CD14-positive monocyte (primary cell): ENCODE data around the gene KCNQ1. TPM values are rescaled to one million over a fixed set of nuclear protein-coding genes. Genes with fewer than 3 reads are reported as not detected.

ENCODE experiments used
- DNase-seq, 3 donors: peaks; one replicate each; pipeline ENCODE4 v3.0.0-alpha.2; 2011 to 2022
- H2AFZ ChIP-seq: 2 replicates; pipeline ENCODE4 v1.6.0; 2012; ENCODE audit warnings: mild to moderate bottlenecking, low read depth, low read length, inconsistent platforms; ENCODE audit not compliant: insufficient read depth, poor library complexity, severe bottlenecking
- H3K27ac ChIP-seq, 2 donors: 1 replicate in 1 of 2; 2 replicates in 1 of 2; pipeline ENCODE4 v1.5.1; 2012 to 2013; ENCODE audit warnings: low read length in 2 of 2, control low read depth in 1 of 2, inconsistent platforms in 1 of 2, low read depth in 1 of 2, mild to moderate bottlenecking in 1 of 2
- H3K27me3 ChIP-seq, 2 donors: one replicate each; pipeline versions ENCODE4 v1.6.0 to v1.6.1; 2011 to 2013; ENCODE audit warnings: low read length in 2 of 2; ENCODE audit not compliant: control insufficient read depth in 2 of 2, insufficient read depth in 2 of 2
- H3K36me3 ChIP-seq, 2 donors: replicated peaks in 1 of 2; 1 replicate in 1 of 2; 2 replicates in 1 of 2; pipeline versions ENCODE4 v1.5.1 to v1.6.1; 2012 to 2013; ENCODE audit warnings: low read length in 2 of 2, control low read depth in 1 of 2, inconsistent platforms in 1 of 2, mild to moderate bottlenecking in 1 of 2; ENCODE audit not compliant: insufficient read depth in 2 of 2, control insufficient read depth in 1 of 2
- H3K4me1 ChIP-seq, 2 donors: 1 replicate in 1 of 2; 2 replicates in 1 of 2; pipeline versions ENCODE4 v1.5.1 to v1.6.1; 2012 to 2013; ENCODE audit warnings: low read length in 2 of 2, control low read depth in 1 of 2, inconsistent platforms in 1 of 2, mild to moderate bottlenecking in 1 of 2, moderate library complexity in 1 of 2; ENCODE audit not compliant: insufficient read depth in 2 of 2, control insufficient read depth in 1 of 2
- H3K4me2 ChIP-seq: replicated peaks from 2 replicates; pipeline ENCODE3; 2012; ENCODE audit warnings: low read length, moderate library complexity, mild to moderate bottlenecking; ENCODE audit not compliant: poor library complexity, severe bottlenecking; ENCODE audit errors: extremely low read depth
- H3K4me3 ChIP-seq, 3 experiments: fragments of 200-600 bp in 1 of 3; sonication (generic) in 1 of 3; replicated peaks in 1 of 3; 1 replicate in 2 of 3; 2 replicates in 1 of 3; pipeline ENCODE4 v1.5.1; 2011 to 2013; ENCODE audit warnings: low read length in 3 of 3, mild to moderate bottlenecking in 3 of 3, control low read depth in 2 of 3, low read depth in 2 of 3, inconsistent platforms in 1 of 3, moderate library complexity in 1 of 3
- H3K79me2 ChIP-seq: 2 replicates; pipeline ENCODE4 v1.6.0; 2012; ENCODE audit warnings: mild to moderate bottlenecking, control low read depth, inconsistent platforms, low read length, moderate library complexity; ENCODE audit not compliant: insufficient read depth
- H3K9ac ChIP-seq: 2 replicates; pipeline ENCODE4 v1.6.0; 2017; ENCODE audit warnings: low read length, mild to moderate bottlenecking; ENCODE audit not compliant: insufficient read depth, poor library complexity, severe bottlenecking
- H3K9me3 ChIP-seq, 2 donors: replicated peaks in 1 of 2; 1 replicate in 1 of 2; 2 replicates in 1 of 2; pipeline versions ENCODE4 v1.5.1 to v1.6.1; 2012 to 2013; ENCODE audit warnings: low read length in 2 of 2, control low read depth in 1 of 2; ENCODE audit not compliant: control insufficient read depth in 1 of 2, insufficient read depth in 1 of 2
- H4K20me1 ChIP-seq: 2 replicates; pipeline ENCODE4 v1.6.0; 2012; ENCODE audit warnings: mild to moderate bottlenecking, low read length, control low read depth, moderate library complexity; ENCODE audit not compliant: insufficient read depth
- H3K27ac Mint-ChIP-seq, 7 donors: one replicate each; pipeline ENCODE4 v1.8.0; 2020; ENCODE audit warnings: mild to moderate bottlenecking in 7 of 7, mixed read lengths in 7 of 7, moderate library complexity in 6 of 7, inconsistent platforms in 2 of 7
- H3K27me3 Mint-ChIP-seq, 3 donors: one replicate each; pipeline ENCODE4 v1.8.0; 2021 to 2022; ENCODE audit warnings: low read depth in 3 of 3, mild to moderate bottlenecking in 3 of 3, mixed read lengths in 3 of 3, moderate library complexity in 3 of 3, inconsistent platforms in 1 of 3
- H3K36me3 Mint-ChIP-seq, 2 donors: one replicate each; pipeline ENCODE4 v1.8.0; 2020; ENCODE audit warnings: mixed read lengths in 2 of 2, inconsistent platforms in 1 of 2, mild to moderate bottlenecking in 1 of 2
- H3K4me1 Mint-ChIP-seq: one replicate; pipeline ENCODE4 v1.8.0; 2020; ENCODE audit warnings: mild to moderate bottlenecking, mixed read lengths
- H3K4me3 Mint-ChIP-seq, 2 donors: one replicate each; pipeline ENCODE4 v1.8.0; 2020; ENCODE audit warnings: mild to moderate bottlenecking in 2 of 2, mixed read lengths in 2 of 2, moderate library complexity in 1 of 2
- H3K9me3 Mint-ChIP-seq, 7 donors: one replicate each; pipeline ENCODE4 v1.8.0; 2020 to 2022; ENCODE audit warnings: mixed read lengths in 7 of 7, mild to moderate bottlenecking in 6 of 7, moderate library complexity in 6 of 7, inconsistent platforms in 2 of 7
- CTCF ChIP-seq: fragments of 200-600 bp; IDR thresholded peaks from one replicate; pipeline ENCODE4 v1.8.0; 2022; ENCODE audit warnings: antibody characterized with exemption, mild to moderate bottlenecking
- WGBS: methylation state at CpG from one replicate; pipeline ENCODE4 v1.1.5; 2013; ENCODE audit warnings: missing lambda C conversion rate; ENCODE audit not compliant: insufficient coverage; 5-methylcytosine and 5-hydroxymethylcytosine counted together
- intact Hi-C, 2 donors: fragments of 100-400 bp; cut with micrococcal nuclease; formaldehyde crosslinking; loops; one replicate each; pipeline versions ENCODE4 v1.15.0 to v1.15.1; 2023
- polyA plus RNA-seq, 3 donors: library from polyadenylated mRNA; depleted of rRNA in 1 of 3; unstranded in 2 of 3; stranded (reverse) in 1 of 3; fragments of 300-500 nt in 2 of 3; fragments of >200 nt in 1 of 3; fragmentation: Illumina TruSeq in 2 of 3; gene quantifications; 1 replicate in 2 of 3; 2 replicates in 1 of 3; pipeline ENCODE4 v1.2.3, GENCODE V29; 2012 to 2021

KCNQ1 gene
- polyA plus RNA-seq, 3 donors, result 14.9 to 31.8 (median 21.6) TPM

DNA sequence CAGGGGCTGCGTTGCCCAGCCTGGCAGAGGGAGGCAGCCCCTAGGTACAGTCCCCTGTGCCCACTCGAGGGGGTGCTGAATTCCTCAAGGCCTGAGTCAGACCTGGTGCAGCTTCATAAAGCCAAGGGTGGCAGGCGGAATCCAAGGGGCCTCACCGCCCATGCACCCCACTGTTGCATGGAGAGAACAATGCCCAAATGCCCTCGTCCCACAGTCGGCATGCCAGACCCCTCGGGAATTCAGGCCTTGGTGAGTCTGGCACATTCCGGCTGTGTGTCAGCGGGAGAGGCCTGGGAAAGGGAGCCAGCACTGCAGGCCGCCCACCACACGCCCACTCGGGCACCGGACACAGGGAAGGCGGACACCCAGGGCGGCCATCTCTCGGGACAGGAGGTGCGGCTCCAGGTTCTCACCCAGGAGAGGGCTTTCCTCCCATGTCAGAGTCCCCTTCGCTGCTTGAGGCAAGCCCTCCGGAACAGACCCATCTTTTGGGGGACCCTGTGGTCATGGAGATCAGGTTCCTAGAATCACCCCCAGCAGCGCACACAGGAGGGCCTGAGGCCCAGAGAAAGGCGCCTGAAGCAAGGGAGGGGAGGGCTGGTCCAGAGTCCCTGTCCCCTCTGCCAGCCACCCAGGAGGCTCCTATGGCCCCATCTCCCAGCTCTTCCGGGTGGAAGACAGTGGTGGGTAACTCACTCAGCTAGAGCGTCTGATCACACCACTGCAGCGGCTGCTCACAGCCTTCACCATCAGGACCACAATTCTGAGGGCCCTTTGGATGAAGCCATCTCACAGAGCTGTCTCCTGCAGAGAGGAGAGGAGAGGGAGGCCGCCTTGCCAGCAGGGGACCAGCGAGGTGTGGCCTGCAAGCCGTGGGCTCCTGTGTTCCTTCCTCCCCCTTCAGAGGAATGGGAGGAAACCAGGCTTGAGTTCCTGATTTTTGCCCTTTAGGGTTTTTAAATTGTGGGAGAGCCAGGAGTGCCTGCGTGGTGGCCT lies 286.6 kb downstream of the KCNQ1 start:
- Mint-ChIP-seq H3K4me3 (no peak overlapping the region), H3K4me1 (no peaks in the 10 kb centered on the region)
- 91% methylated on average over 24 of the region's 28 CpGs for WGBS

More for the DNA sequence above, 286.6 kb downstream of the KCNQ1 start:
- Histone ChIP-seq H3K27ac (no peak overlapping the region), H3K4me1 (no peaks in the 10 kb centered on the region), H3K4me2 (no peak overlapping the region), H3K79me2 (no peaks in the 10 kb centered on the region), H3K36me3 (no peaks in the 10 kb centered on the region), H3K27me3 (no peaks in the 10 kb centered on the region), H4K20me1 (peaks cover 90% of the 10 kb centered on the region), H2AFZ (no peak overlapping the region), H3K9me3 (no peaks in the 10 kb centered on the region), H3K4me3 (no peak overlapping the region), H3K9ac (no peak overlapping the region)
- peaks cover 3 to 6% (median 3%) of the 10 kb centered on the region in 3 donors for H3K27me3 Mint-ChIP-seq
- intact Hi-C loops, result no loop called here
- H3K9me3 Mint-ChIP-seq, result peaks cover 0 to 1% (median 0%) of the 10 kb centered on the region in 7 donors
- DNase-seq, result no peak
- peaks cover 0 to 6% of the 10 kb centered on the region in 2 donors for H3K36me3 Mint-ChIP-seq
- no peak overlapping the region for H3K27ac Mint-ChIP-seq
- no peak for TF ChIP-seq CTCF
